ENCODE results near the gene MOB3A. TPM values are rescaled to one million over a fixed set of nuclear protein-coding genes. Genes with fewer than 3 reads are reported as not detected.

Gene MOB3A
- total RNA-seq, 1 donor from 2014 or later = 69.2 TPM

DNA sequence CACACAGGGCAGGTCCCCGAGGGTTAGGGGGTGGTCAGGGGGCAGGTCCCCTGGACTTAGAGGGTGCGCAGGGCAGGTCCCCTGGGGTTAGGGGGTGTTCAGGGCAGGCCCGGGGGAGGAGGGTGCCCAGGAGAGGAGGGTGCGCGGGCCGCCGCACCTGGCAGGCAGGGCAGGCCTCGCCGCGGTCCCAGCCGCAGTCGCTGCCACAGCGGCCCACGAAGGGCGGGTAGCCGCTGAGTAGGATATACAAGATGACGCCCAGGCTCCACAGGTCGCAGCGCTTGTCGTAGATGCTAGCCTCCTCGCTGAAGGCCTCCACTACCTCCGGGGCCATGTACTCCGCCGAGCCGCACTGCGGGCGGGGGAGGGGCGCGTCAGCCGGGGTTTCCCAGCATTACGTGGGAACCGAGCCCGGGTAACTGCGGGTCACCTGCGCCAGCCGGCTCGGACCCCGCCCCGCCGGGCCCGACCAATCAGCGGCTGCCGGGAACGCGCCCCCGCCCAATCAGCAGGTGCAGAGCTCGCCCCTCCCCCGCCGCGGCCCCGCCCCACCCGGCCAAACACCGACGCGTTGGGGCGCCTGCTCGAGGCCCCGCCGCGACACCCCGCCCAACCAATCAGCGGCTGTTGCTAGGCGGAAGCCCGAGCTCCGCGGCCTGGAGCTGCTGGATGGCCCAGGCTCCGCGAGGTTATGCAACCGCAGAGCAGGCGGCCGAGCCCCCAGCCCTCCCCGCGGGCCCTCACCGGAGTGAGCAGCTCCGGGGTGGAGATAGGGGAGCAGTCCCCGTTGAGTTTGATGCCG is 54.2 kb downstream of the MOB3A start:
- Histone ChIP-seq H3K36me3 (peaks cover 84% of the 10 kb centered on the region), H3K4me3 (peak overlapping the region; percentile 45), H3K27me3 (ENCODE audit: low read depth) (no peaks in the 10 kb centered on the region), H3K9me3 (no peaks in the 10 kb centered on the region), H3K27ac (peak overlapping the region; percentile 88), H3K4me1 (peaks cover 68% of the 10 kb centered on the region)
- DNase-seq = peak; percentile 99
- peak; percentile 95 to 96 for ATAC-seq
- TF ChIP-seq, protein P1, sequence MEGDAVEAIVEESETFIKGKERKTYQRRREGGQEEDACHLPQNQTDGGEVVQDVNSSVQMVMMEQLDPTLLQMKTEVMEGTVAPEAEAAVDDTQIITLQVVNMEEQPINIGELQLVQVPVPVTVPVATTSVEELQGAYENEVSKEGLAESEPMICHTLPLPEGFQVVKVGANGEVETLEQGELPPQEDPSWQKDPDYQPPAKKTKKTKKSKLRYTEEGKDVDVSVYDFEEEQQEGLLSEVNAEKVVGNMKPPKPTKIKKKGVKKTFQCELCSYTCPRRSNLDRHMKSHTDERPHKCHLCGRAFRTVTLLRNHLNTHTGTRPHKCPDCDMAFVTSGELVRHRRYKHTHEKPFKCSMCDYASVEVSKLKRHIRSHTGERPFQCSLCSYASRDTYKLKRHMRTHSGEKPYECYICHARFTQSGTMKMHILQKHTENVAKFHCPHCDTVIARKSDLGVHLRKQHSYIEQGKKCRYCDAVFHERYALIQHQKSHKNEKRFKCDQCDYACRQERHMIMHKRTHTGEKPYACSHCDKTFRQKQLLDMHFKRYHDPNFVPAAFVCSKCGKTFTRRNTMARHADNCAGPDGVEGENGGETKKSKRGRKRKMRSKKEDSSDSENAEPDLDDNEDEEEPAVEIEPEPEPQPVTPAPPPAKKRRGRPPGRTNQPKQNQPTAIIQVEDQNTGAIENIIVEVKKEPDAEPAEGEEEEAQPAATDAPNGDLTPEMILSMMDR (IDR thresholded peaks at IDR 0.05) = no peak
- intact Hi-C loops (cut with DNase I) = no loop called here

DNA sequence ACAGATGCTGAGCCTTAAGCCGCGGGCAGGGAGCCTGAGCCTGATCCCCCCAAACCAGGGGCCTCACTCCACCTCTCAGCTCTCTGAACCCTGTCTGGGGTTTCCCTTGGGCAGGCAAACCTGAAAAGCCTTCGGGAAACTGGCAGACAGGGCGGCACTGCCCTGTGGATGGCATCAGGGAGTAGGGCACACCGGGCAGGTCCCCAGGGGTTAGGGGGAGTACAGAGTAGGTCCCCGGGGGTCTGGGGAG is 54.8 kb downstream of the MOB3A start:
- Histone ChIP-seq H3K9me3 (no peaks in the 10 kb centered on the region), H3K27me3 (ENCODE audit: low read depth) (no peaks in the 10 kb centered on the region), H3K27ac (peak overlapping the region; percentile 88), H3K36me3 (peaks cover 79% of the 10 kb centered on the region), H3K4me3 (peak overlapping the region; percentile 43), H3K4me1 (peaks cover 63% of the 10 kb centered on the region)
- intact Hi-C loops (cut with DNase I) = no loop called here
- TF ChIP-seq, protein P1 (IDR thresholded peaks at IDR 0.05) = no peak
- ATAC-seq = no peak
- no peak for DNase-seq

DNA sequence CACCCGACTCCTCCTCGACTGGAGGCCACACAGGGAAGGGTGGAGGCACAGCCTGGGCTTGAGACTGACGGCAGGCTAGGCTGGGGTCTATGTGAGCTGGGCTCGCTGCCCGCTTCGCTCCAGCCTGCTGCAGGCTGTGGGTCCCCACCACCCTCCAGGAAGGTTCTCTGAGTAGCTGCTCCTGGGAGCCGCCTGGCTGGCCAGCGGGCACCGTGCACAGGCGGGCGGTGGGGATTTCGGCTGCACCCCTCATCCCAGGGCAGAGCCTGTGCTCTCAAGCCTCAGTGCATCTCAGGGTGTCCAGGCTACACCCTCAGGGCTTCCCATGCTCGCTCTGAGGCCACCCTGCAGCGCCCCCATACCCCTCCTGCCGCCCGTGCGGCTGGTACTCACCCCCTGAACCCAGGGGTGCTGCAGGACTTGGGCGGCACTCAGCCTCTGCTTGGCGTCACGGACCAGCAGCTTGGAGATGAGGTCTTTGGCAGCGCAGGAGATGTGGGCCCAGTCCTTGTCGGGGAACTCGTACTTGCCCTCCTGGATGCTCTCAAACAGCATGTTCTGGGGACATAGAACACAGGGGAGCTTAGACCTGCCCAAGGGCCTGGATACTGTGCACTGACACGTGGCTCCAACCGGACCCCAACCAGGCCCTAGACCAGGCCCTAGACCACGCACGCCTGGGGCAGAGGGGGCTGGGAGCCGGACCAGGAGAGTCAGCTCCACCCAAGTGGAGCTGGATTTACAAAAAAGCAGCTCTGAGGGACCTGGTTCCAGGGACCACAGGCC is 55.3 kb downstream of the MOB3A start:
- DNase-seq (no peak), ATAC-seq (no peak)
- TF ChIP-seq, protein P1 (IDR thresholded peaks at IDR 0.05) = no peak
- peak overlapping the region; percentile 43 for H3K4me3 ChIP-seq
- intact Hi-C loops (cut with DNase I) = no loop called here
- H3K4me1 ChIP-seq = peaks cover 58% of the 10 kb centered on the region
- peaks cover 74% of the 10 kb centered on the region for H3K36me3 ChIP-seq
- H3K9me3 ChIP-seq = peaks cover 2% of the 10 kb centered on the region
- H3K27me3 ChIP-seq (ENCODE audit: low read depth) = no peaks in the 10 kb centered on the region
- peak overlapping the region; percentile 88 for H3K27ac ChIP-seq

DNA sequence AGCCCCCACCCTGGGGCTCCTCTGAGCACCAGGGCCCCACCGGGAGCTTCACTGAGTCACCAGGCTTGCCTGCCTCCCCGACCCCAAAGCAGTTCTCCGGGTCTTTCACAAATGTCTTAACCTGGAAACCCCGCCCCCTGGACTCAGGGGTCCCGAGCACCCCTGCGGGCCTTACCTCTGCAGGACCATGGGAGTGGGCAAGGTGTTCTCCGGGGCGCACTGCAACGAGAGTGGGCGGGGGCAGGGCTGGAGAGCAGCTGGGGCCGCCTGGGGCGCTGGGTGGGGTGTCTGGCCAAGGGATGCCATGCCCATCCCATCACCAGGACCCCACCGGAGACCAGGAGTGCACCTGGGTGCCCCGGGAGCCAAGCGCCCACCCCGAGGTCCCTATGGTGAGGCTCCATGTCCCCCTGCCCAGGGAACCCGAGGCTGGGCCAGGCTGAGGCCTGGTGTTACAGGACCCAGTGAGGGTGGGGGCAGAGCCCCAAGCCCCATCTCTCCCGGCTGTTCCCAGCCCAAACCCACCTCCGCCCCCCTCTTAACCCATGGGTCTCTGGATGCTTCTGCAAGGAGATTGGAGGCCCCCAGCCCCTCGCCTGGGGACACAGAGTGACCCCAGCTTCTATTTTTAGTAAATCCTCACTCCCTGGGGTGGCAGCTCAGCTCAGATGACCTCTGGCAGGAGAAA is 56.0 kb downstream of the MOB3A start:
- Histone ChIP-seq H3K4me1 (peaks cover 50% of the 10 kb centered on the region), H3K36me3 (peaks cover 67% of the 10 kb centered on the region), H3K4me3 (no peak overlapping the region), H3K27ac (peak overlapping the region; percentile 18), H3K27me3 (ENCODE audit: low read depth) (no peaks in the 10 kb centered on the region), H3K9me3 (peaks cover 7% of the 10 kb centered on the region)
- TF ChIP-seq, protein P1 (IDR thresholded peaks at IDR 0.05) = no peak
- ATAC-seq = no peak
- intact Hi-C loops (cut with DNase I) = no loop called here
- DNase-seq = no peak

DNA sequence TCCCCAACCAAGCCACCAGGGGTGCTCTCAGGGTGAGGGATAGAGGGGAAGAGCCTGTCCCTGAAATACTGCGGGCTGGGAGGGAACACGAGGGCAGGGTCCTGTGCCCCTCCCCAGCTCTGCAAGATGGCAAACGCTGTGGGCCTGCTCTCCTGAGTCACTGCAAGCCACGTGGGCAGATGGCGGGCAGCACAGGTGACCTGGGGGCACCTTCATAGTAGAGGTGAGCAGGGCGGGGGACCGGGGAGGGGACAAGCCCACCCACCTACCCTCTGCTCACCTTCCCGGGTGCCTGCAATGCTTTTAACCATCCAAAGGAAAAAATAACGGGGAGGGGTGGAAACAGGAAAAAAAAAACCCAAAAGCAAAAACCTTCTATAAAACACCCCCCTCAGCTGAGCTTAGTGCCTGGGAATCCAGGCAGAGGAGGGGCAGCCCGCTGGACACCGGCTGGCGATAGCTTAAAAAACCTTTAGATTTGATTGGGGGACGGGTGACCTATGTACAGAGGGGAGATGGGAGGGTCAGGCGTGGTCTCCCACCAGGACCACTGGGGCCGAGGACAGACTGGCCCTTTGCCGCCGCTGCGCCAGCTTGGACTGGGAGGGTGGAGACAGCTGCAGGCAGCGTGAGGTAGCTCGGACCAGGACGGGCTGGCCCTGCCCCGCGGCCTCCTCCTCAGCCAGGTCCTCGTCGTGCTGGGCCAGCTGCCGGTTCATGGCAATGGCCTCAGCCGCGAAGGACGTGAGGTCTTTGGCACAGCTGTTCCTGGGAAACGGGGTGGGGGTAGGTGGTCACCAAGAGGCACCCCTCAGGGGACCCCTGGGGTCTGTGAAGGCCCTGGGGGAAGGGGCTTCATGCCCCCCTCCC is 56.8 kb downstream of the MOB3A start:
- DNase-seq (no peak), ATAC-seq (no peak)
- Histone ChIP-seq H3K4me3 (no peak overlapping the region), H3K27ac (no peak overlapping the region), H3K36me3 (peaks cover 59% of the 10 kb centered on the region), H3K9me3 (peaks cover 7% of the 10 kb centered on the region), H3K4me1 (peaks cover 43% of the 10 kb centered on the region), H3K27me3 (ENCODE audit: low read depth) (no peaks in the 10 kb centered on the region)
- TF ChIP-seq, protein P1 (IDR thresholded peaks at IDR 0.05) = no peak
- intact Hi-C loops (cut with DNase I) = no loop called here
